8988T (cell line): ENCODE data around the gene SATB1.
A peak's percentile ranks its signal among the peaks of the same experiment; 100 is the strongest.
"Not testable (repeated sequence)": the region's sequence is repeated elsewhere in the genome, so short reads cannot be mapped to it uniquely, and the experiment has no call there.

ENCODE experiments used
- DNase-seq: peaks from one replicate; pipeline ENCODE4 v3.0.0; 2011

Gene SATB1

GRCh38 chr3:18424729-18425640 is at the start of gene SATB1:
SATB1 (minus strand) TSS chr3:18425339; CDS start chr3:18420967, 4,372 bp downstream.
- DNase-seq, result peak; percentile 22

DNA sequence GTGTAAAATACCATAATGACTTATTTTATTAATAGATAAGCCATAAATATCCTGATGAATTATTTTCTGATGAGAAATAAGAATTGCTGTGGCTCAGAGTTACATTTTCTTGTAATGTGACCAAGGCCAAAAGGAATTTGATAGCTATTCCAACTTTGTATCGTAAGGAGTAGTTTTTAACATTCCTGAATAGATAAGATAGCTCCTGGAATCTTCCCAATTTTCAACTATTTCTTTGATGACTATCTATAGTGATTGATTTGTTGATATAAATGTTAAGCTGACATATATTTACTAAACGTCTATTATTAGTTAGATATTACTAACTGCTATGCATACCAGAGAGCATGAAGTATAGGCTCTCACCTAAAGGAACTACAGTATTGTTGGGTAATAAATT is 49.1 kb upstream of the SATB1 start:
- DNase-seq, result no peak

GRCh38 chr3:18469775-18470174 is 44.6 kb upstream of the SATB1 start:
- DNase-seq, result no peak

GRCh38 chr3:18466136-18466535 is 41.0 kb upstream of the SATB1 start:
- DNase-seq, result no peak

DNA sequence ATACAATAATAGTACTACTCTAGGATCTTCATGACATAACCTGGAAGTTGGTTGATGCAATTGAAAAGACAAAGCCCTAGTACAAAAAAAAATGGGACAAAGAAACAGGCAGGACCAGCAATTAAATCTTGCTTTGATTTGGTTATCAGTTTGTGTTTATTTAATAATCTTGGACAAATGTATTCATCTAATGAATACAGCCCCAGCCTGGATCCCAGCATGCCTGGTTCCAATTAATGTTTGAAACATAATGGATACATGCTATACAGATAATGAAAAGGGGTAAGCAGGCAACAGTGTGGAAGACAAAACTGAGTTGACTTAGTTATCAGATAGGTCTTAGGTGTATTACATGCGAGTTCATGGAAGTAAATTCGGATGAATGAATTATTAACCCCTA is 29.6 kb upstream of the SATB1 start:
- no peak for DNase-seq

DNA sequence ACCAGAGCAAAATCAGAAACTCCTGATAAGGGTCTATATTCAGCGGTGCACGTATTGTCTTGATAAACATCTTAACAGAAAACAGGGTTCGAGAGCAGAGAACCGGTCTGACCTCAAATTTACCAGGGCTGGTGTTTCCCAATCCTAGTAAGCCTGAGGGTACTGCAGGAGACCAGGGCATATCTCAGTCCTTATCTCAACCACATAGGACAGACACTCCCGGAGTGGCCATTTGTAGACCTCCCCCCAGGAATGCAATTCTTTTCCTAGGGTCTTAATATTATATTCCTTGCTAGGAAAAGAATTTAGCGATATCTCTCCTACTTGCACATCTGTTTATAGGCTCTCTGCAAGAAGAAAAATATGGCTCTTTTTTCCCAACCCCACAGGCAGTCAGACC is 24.5 kb upstream of the SATB1 start:
- not testable (repeated sequence) for DNase-seq

DNA sequence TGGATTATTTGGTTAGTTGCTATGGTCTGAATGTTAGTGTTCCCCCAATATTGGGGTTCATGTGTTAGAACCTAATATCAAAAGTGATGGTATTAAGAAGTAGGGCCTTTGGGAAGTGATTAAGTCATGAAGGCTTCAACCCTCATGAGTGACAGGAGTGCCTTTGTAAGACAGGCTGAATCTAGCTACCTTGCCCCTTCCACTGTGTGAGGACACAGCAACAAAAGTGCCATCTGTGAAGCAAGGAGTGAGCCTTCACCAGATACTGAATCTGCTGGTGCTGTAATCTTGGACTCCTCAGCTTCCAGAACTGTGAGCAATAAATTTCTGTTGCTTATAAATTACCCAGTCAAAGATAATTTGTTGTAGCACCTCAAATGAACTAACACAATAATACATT is 22.6 kb upstream of the SATB1 start:
- DNase-seq, result no peak

DNA sequence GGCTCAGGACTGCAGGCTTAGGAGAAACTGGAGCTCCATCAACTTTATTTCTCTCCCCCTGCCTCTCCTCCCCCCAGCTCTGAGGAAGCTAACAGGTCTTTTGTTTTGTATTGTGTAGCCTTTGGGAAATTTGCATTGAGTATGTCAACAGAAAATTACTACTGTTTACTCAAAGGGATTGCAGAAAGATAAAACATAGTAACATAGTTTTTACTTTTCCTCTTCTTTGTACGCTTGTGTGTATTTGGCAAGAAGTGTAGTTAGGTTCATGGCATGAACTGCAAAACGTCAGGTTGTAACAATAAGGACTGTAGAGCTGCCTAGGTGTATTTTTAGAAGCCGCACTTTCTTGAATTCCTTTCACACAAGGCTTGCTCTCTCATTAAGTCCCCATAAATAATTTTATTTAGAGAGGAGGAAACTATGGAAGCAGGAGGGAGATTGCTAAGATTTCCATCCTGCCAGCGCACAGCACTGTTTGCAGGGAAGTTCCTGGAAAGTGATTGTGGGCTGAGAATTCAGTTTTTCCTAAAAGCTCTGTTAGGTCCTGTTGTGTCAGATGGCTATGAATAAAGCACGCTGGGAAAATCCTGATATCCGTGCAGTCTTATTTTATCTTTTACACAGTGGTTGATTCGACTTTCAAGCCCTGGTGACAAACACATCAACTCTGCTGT is 21.1 kb upstream of the SATB1 start:
- DNase-seq, result no peak

GRCh38 chr3:18445401-18446148 is 20.4 kb upstream of the SATB1 start:
- DNase-seq, result no peak

GRCh38 chr3:18444595-18445400 is 19.7 kb upstream of the SATB1 start:
- DNase-seq, result no peak

DNA sequence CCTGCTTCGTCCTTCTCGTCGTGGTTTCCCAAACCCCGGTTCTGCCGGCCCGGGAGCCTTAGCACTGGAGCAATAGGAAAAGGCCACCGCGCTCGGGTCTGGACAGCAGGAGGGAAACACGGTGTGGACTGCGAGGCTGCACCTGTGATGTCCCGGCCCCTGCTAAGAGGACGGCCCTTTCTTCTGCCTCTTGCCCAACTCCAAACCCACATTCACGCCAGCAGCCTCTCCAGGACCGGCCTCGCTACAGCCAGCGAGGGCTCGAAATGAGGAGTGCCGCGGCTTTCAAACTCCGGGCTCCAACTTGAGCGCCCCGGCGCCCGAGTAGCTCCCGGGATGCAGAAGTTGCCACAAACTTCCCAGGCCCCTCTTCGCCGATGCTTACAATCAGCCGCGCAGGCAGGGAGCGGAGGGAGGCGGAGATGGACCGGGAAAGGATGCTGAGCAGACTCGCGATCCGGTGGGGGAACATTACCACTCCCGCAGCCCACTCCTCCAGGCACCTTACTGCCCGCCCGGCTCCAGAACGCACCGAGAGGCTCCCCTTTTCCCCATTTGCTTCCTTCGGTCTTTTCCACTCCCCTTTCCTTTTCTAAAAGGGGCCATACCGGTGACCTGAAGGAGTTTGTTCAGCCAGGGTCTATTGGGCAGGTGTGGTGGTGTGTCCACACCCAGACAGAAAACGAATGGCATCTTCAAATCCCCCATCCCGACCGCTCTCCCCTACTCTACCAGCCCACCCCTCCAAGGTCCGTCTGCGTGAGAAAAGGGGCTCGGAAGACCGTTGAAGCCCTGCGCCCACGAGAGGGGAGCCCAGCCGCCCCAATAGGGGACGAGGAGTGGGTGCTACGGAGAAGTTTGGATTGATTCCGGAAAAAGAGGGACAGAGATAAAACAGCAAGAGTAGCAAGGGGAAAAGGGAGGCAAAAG is 18.8 kb upstream of the SATB1 start:
- no peak for DNase-seq

DNA sequence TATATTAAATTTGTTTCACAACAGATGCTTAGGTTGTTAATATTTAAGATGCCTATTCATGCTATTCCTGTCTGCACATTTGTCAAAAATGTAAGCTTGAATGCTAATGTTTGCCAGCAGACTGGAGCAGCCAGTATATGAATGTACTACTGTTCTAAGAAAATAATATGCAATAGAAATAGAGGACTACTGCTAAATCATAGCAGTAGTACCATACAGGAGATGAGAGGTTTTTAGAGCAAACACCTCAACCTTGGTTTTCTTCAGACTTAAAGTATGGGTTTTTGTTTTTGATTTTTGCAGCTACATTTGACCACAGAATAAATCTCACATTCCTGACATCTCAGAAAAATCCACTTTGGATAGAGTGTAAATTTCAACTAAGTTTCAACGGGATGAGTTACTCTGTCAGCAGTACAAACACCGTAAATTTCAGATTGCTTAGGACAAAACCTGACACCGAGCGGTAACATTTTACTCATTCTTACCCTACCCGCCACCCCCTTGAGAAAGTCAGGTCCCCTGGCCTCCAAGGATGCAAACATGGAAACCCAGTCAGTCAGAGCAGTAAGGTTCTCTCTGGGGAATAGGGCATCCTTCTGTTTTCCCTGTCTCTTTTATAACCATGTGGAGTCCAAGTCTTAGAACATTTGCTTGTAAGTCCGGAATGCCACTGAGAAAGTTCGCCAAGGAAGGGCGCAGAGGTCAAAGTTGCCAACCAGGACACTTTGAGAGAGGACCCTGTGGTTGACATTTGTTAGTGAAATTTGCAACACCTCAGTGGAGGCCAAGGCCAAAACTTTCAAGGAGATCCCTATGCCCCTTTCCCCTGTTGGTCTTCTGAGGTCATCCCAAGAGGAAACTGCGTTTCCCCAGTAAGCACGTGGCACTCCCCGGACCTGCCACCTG is 17.9 kb upstream of the SATB1 start:
- peak; percentile 13 for DNase-seq

- no peak for DNase-seq
Observed at GRCh38 chr3:18441551-18441950, 16.4 kb upstream of the SATB1 start.

GRCh38 chr3:18440066-18440722 is 15.1 kb upstream of the SATB1 start:
- no peak for DNase-seq

- no peak for DNase-seq
Observed at GRCh38 chr3:18439281-18439680, 14.1 kb upstream of the SATB1 start.

DNA sequence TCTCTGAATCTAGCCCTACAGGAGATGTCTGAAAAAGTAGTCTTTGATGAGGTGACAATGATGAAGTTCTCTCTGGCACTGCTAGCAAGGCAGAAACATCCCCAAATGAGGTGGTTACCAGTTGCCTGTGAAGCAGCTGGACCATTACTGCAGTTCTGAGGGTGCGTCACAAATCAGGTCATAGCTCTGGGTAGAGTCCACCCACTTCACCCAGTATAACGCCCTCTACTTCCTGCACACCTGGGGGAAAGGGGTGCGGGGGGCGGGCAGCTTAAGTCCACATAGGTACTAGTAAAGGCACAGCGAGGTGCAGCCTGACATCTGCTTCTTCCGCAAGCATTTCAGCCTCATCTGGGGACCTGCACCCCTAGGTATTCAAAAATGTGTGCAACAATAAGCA is 13.4 kb upstream of the SATB1 start:
- DNase-seq, result no peak

- no peak for DNase-seq
Observed at GRCh38 chr3:18436213-18436612, 11.1 kb upstream of the SATB1 start.

DNA sequence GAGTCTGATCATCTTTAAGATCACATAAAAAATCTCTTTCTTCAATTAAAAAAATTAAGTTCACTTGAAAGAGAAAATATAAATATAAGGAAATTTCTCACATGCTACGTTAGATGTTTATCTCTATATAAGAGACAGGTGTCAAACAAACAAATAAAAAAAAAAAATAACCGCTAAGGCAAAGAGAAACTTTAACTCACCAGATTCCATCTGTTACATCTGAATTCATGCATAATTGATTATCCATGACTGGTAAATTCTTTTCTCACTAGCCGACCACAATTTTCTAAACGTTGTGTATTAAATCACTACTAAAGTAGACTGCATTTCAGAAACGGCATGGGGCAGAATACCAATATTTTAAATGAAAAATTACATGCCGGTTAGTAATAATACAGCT is 9.6 kb upstream of the SATB1 start:
- DNase-seq, result no peak

- DNase-seq, result no peak
Observed at GRCh38 chr3:18432752-18433151, 7.6 kb upstream of the SATB1 start.

DNA sequence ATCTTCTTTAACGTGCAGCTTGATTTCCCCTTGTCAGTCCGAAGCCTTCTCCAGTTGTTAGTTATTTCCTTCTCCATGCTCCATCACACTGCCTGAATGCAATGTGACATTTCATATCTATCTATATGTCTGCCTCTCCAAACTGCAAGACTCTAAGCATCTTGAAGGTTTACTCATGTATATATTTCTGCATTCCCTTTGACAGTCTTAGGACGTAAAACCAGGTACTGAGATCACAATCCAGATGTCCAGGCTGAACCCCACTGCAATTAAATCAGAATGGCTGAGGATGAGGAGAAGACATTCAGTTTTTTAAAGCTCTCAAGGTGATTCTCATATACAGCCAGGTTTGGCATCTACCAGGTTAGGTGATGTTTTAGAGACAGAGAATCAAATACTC is 6.1 kb upstream of the SATB1 start:
- no peak for DNase-seq
